Measurements from ENCODE around the gene UBQLN1.

Gene UBQLN1

GRCh38 chr9:83642793-83643192 lies 65.0 kb downstream of the UBQLN1 start:
- TF ChIP-seq CSRNP3 (CRISPR knock-in tag; IDR thresholded peaks at IDR 0.05) (no peak), GLIS3 (CRISPR knock-in tag; IDR thresholded peaks at IDR 0.05) (no peak), TCF4 (CRISPR knock-in tag; IDR thresholded peaks at IDR 0.05; ENCODE audit: borderline replicate concordance) (no peak), CSDC2 (CRISPR knock-in tag; IDR thresholded peaks at IDR 0.05) (no peak), ISL1 (CRISPR knock-in tag; IDR thresholded peaks at IDR 0.05) (no peak), ZC3H10 (CRISPR knock-in tag; IDR thresholded peaks at IDR 0.05) (no peak)
- ATAC-seq = peak; percentile 56

DNA sequence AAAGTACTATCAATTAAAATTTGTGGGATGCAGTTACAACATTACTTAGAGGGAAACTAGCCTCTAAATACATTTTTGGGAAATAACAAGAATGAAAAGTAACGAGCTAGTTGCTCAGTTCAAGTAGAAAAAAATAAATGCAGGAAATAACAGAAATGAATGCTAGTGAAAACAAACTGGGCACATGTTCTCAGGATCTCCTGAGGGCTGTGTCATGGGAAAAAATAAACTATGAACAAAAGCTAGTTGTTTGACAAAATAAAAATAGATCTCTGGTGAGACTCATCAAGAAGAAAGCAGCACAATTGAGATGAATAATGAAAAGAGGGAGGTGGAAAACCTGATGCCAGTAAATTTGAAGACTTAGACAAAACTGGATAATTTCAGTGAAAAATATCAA lies 68.5 kb downstream of the UBQLN1 start:
- no peak for ATAC-seq
- TF ChIP-seq ZNF70 (CRISPR knock-in tag; IDR thresholded peaks at IDR 0.05) (no peak), ESRRG (CRISPR knock-in tag; IDR thresholded peaks at IDR 0.05) (no peak), OSR1 (CRISPR knock-in tag; IDR thresholded peaks at IDR 0.05) (no peak), ZNF565 (CRISPR knock-in tag; conservative IDR thresholded peaks at IDR 0.05; ENCODE audit: low read depth) (no peak), CSDC2 (CRISPR knock-in tag; IDR thresholded peaks at IDR 0.05) (no peak), SNAI2 (CRISPR knock-in tag; IDR thresholded peaks at IDR 0.05) (no peak), BACH2 (CRISPR knock-in tag; IDR thresholded peaks at IDR 0.05; ENCODE audit: borderline replicate concordance) (no peak)
- TF ChIP-seq, protein P1, sequence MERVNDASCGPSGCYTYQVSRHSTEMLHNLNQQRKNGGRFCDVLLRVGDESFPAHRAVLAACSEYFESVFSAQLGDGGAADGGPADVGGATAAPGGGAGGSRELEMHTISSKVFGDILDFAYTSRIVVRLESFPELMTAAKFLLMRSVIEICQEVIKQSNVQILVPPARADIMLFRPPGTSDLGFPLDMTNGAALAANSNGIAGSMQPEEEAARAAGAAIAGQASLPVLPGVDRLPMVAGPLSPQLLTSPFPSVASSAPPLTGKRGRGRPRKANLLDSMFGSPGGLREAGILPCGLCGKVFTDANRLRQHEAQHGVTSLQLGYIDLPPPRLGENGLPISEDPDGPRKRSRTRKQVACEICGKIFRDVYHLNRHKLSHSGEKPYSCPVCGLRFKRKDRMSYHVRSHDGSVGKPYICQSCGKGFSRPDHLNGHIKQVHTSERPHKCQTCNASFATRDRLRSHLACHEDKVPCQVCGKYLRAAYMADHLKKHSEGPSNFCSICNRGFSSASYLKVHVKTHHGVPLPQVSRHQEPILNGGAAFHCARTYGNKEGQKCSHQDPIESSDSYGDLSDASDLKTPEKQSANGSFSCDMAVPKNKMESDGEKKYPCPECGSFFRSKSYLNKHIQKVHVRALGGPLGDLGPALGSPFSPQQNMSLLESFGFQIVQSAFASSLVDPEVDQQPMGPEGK (CRISPR knock-in tag; IDR thresholded peaks at IDR 0.05; ENCODE audit: borderline replicate concordance) = no peak

DNA sequence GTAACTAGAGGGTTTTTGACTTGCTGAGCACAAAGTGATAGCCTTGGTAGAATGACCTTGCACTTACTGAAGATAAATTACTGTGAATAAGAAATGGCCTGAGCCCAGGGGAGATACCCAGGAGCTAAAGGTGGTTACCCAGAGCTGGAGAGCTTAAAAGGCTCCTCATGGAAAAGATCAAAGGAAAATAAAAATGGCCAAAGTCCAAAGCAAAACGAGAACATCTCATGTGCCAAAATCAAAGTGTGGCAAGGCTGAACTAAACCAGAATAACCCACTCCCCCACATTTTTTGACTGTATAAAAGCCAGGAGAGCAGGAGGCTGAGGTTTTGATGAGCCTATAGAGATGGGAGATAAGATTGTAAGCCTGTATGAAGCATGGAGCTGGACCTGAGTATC lies 70.4 kb downstream of the UBQLN1 start:
- no peak for ATAC-seq
- no peak for TF ChIP-seq OSR1 (CRISPR knock-in tag; IDR thresholded peaks at IDR 0.05)
- no peak for TF ChIP-seq SNAI2 (CRISPR knock-in tag; IDR thresholded peaks at IDR 0.05)
- TF ChIP-seq ZNF565 (CRISPR knock-in tag; conservative IDR thresholded peaks at IDR 0.05; ENCODE audit: low read depth) = no peak
- TF ChIP-seq GLIS3 (CRISPR knock-in tag; IDR thresholded peaks at IDR 0.05) = no peak
- no peak for TF ChIP-seq TCF4 (CRISPR knock-in tag; IDR thresholded peaks at IDR 0.05; ENCODE audit: borderline replicate concordance)
- TF ChIP-seq, protein P2, sequence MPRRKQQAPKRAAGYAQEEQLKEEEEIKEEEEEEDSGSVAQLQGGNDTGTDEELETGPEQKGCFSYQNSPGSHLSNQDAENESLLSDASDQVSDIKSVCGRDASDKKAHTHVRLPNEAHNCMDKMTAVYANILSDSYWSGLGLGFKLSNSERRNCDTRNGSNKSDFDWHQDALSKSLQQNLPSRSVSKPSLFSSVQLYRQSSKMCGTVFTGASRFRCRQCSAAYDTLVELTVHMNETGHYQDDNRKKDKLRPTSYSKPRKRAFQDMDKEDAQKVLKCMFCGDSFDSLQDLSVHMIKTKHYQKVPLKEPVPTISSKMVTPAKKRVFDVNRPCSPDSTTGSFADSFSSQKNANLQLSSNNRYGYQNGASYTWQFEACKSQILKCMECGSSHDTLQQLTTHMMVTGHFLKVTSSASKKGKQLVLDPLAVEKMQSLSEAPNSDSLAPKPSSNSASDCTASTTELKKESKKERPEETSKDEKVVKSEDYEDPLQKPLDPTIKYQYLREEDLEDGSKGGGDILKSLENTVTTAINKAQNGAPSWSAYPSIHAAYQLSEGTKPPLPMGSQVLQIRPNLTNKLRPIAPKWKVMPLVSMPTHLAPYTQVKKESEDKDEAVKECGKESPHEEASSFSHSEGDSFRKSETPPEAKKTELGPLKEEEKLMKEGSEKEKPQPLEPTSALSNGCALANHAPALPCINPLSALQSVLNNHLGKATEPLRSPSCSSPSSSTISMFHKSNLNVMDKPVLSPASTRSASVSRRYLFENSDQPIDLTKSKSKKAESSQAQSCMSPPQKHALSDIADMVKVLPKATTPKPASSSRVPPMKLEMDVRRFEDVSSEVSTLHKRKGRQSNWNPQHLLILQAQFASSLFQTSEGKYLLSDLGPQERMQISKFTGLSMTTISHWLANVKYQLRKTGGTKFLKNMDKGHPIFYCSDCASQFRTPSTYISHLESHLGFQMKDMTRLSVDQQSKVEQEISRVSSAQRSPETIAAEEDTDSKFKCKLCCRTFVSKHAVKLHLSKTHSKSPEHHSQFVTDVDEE (CRISPR knock-in tag; IDR thresholded peaks at IDR 0.05) = no peak
- TF ChIP-seq ISL1 (CRISPR knock-in tag; IDR thresholded peaks at IDR 0.05) = no peak
- no peak for TF ChIP-seq POU6F1 (CRISPR knock-in tag; IDR thresholded peaks at IDR 0.05; ENCODE audit: borderline replicate concordance, low read depth)
- TF ChIP-seq ZC3H10 (CRISPR knock-in tag; IDR thresholded peaks at IDR 0.05) = no peak
- TF ChIP-seq PPARA (CRISPR knock-in tag; IDR thresholded peaks at IDR 0.05; ENCODE audit: borderline replicate concordance) = no peak
- TF ChIP-seq ZFP3 (CRISPR knock-in tag; IDR thresholded peaks at IDR 0.05) = no peak
- TF ChIP-seq BACH2 (CRISPR knock-in tag; IDR thresholded peaks at IDR 0.05; ENCODE audit: borderline replicate concordance) = no peak
- TF ChIP-seq ZNF70 (CRISPR knock-in tag; IDR thresholded peaks at IDR 0.05) = no peak
- TF ChIP-seq ZFP30 (CRISPR knock-in tag; IDR thresholded peaks at IDR 0.05) = no peak
- TF ChIP-seq, protein P1 (CRISPR knock-in tag; IDR thresholded peaks at IDR 0.05; ENCODE audit: borderline replicate concordance) = no peak
- no peak for TF ChIP-seq ESRRG (CRISPR knock-in tag; IDR thresholded peaks at IDR 0.05)
- no peak for TF ChIP-seq ARNTL (CRISPR knock-in tag; IDR thresholded peaks at IDR 0.05; ENCODE audit: borderline replicate concordance, low read depth)
- TF ChIP-seq, protein P3, sequence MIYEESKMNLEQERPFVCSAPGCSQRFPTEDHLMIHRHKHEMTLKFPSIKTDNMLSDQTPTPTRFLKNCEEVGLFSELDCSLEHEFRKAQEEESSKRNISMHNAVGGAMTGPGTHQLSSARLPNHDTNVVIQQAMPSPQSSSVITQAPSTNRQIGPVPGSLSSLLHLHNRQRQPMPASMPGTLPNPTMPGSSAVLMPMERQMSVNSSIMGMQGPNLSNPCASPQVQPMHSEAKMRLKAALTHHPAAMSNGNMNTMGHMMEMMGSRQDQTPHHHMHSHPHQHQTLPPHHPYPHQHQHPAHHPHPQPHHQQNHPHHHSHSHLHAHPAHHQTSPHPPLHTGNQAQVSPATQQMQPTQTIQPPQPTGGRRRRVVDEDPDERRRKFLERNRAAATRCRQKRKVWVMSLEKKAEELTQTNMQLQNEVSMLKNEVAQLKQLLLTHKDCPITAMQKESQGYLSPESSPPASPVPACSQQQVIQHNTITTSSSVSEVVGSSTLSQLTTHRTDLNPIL (CRISPR knock-in tag; IDR thresholded peaks at IDR 0.05; ENCODE audit: low read depth) = no peak
